HG03066 (cell line): Measurements from ENCODE around the gene FOXO4.

ENCODE experiments used
- ATAC-seq: cut with Tn5 transposase; IDR thresholded peaks from one replicate; pipeline ENCODE4 v1.9.1; 2021; ENCODE audit warnings: low read depth; ENCODE audit not compliant: unreplicated experiment

FOXO4 gene

GRCh38 chrX:71131510-71131909, 35.9 kb downstream of the FOXO4 start:
- no peak for ATAC-seq

DNA sequence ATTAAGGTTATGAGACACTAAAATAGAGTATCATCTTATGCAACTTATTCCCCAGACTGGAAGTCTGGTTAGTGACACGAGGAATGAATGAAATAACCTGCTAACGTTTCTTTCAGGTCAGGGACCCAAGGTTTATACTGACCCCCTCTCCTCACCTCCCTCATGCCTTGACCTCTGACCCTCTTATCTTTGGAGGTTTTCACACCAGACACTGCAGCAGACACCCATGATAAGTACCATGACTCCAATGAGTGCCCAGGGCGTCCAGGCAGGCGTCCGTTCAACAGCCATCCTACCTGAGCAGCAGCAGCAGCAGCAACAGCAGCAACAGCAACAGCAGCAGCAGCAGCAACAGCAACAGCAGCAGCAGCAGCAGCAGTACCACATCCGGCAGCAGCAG, 44.8 kb downstream of the FOXO4 start:
- ATAC-seq: no peak

GRCh38 chrX:71143508-71143907, 47.9 kb downstream of the FOXO4 start:
- ATAC-seq: no peak

- ATAC-seq: no peak
Measured at GRCh38 chrX:71144651-71145050, 49.0 kb downstream of the FOXO4 start, which contains the start of gene NLGN3. Gene NLGN3 (plus strand): TSS chrX:71144841. CDS start chrX:71147750, 2,909 bp downstream.

GRCh38 chrX:71147496-71148277, 52.0 kb downstream of the FOXO4 start:
- no peak for ATAC-seq

DNA sequence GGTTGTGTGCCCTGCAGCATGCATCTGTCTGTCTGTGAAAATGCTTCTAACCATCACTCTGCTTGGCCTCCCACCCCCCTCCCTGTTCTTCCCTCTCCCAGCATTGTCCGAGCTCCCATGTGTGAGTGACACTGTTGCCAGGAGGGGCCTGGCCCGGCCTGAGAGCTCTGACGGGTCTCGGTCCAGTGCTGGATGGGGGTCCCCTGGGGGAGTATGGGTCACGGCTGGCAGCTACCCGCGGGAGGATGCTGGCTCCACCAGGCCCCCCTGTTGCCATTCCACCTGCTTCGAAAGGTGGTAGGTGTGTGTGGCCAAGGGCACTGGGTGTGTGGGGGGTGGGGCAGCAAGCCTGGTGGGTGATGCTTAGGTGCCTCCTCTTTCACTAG, 52.6 kb downstream of the FOXO4 start:
- ATAC-seq: no peak

DNA sequence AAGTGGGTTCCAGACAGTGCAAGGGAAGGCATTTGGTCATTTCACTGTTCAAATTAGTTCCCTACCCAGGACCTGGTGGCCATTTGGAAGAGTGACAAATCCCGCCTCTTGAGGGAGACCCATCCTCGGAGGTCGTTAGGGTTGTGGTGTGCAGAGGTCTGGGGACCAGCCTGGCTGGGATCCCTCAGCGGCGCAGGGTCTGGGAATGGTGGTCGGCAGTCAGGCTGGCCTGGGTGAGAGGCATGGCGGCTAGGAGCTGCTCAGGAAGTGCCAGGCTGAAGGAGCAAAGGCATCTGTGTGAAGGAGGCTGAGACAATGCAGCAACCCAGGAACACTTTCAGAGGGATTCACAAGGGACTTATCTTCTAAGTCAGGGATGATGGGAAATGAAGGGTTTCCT, 55.7 kb downstream of the FOXO4 start:
- no peak for ATAC-seq
